WTC11 (cell line): ENCODE data around the gene CAGE1. TPM values are rescaled to one million over a fixed set of nuclear protein-coding genes. Genes with fewer than 3 reads are reported as not detected.

ENCODE experiments used
- ATAC-seq: fragments of 200-7000 bp; cut with Tn5 transposase; 2 replicates; pipeline ENCODE4 v1.10.0; 2021; ENCODE audit warnings: mild to moderate bottlenecking, moderate library complexity
- CTCF ChIA-PET: fragments of 300-600 bp; sonication (Branson Sonifier 250); formaldehyde crosslinking; loops from one replicate; lab custom pipeline; 2021; ENCODE audit warnings: antibody characterized with exemption; lab: Charles Lee
- POLR2A ChIA-PET: fragments of 350-600 bp; sonication (Branson Sonifier 250); formaldehyde crosslinking; loops from one replicate; lab custom pipeline; 2021; ENCODE audit warnings: antibody characterized with exemption; lab: Charles Lee
- DNase-seq: peaks from one replicate; pipeline ENCODE4 v3.0.0; 2021; ENCODE audit warnings: low spot score
- H3K27ac Mint-ChIP-seq: 2 replicates; pipeline ENCODE4 v1.8.0; 2021; ENCODE audit warnings: mixed read lengths
- H3K27me3 Mint-ChIP-seq: 2 replicates; pipeline ENCODE4 v1.8.0; 2021; ENCODE audit warnings: low read depth, mild to moderate bottlenecking, moderate library complexity, mixed read lengths
- H3K36me3 Mint-ChIP-seq: 2 replicates; pipeline ENCODE4 v1.8.0; 2021; ENCODE audit warnings: mixed read lengths
- H3K4me1 Mint-ChIP-seq: 2 replicates; pipeline ENCODE4 v1.8.0; 2022; ENCODE audit warnings: mixed read lengths
- H3K4me3 Mint-ChIP-seq: 2 replicates; pipeline ENCODE4 v1.8.0; 2021; ENCODE audit warnings: mild to moderate bottlenecking, moderate library complexity, mixed read lengths
- H3K9me3 Mint-ChIP-seq: 2 replicates; pipeline ENCODE4 v1.8.0; 2021; ENCODE audit warnings: mixed read lengths
- ATF2 ChIP-seq: sonication (generic); formaldehyde crosslinking; IDR thresholded peaks from 2 replicates; pipeline ENCODE4 v1.8.1; 2022; ENCODE audit warnings: low read depth, missing genetic modification reagents, borderline replicate concordance
- CTCF ChIP-seq: fragments of 200-600 bp; IDR thresholded peaks from 2 replicates; pipeline ENCODE4 v1.8.0; 2022; ENCODE audit warnings: antibody characterized with exemption
- E2F1 ChIP-seq: sonication (generic); formaldehyde crosslinking; IDR thresholded peaks from 2 replicates; pipeline ENCODE4 v1.8.0; 2022; ENCODE audit warnings: mild to moderate bottlenecking, missing genetic modification reagents
- GABPB1 ChIP-seq: sonication (generic); formaldehyde crosslinking; IDR thresholded peaks from 2 replicates; pipeline ENCODE4 v1.8.1; 2023; ENCODE audit warnings: mild to moderate bottlenecking, missing genetic modification reagents
- MAX ChIP-seq: sonication (generic); formaldehyde crosslinking; IDR thresholded peaks from 2 replicates; pipeline ENCODE4 v1.8.0; 2022; ENCODE audit warnings: mild to moderate bottlenecking, missing genetic modification reagents
- PRDM15 ChIP-seq: sonication (generic); formaldehyde crosslinking; IDR thresholded peaks from 2 replicates; pipeline ENCODE4 v1.8.0; 2022; ENCODE audit warnings: missing genetic modification reagents
- SOX15 ChIP-seq: fragments of 250-450 bp; sonication (Bioruptor Pico); IDR thresholded peaks from 2 replicates; pipeline ENCODE4 v1.9.0; 2021; ENCODE audit warnings: mild to moderate bottlenecking
- ZBTB43 ChIP-seq: sonication (generic); formaldehyde crosslinking; IDR thresholded peaks from 2 replicates; pipeline ENCODE4 v1.8.1; 2023; ENCODE audit warnings: mild to moderate bottlenecking, missing genetic modification reagents
- ZNF138 ChIP-seq: sonication (generic); formaldehyde crosslinking; conservative IDR thresholded peaks from 2 replicates; pipeline ENCODE4 v1.8.1; 2022; ENCODE audit warnings: mild to moderate bottlenecking, moderate library complexity, missing genetic modification reagents
- ZNF232 ChIP-seq: sonication (generic); formaldehyde crosslinking; IDR thresholded peaks from 2 replicates; pipeline ENCODE4 v1.8.0; 2022; ENCODE audit warnings: mild to moderate bottlenecking, missing genetic modification reagents
- ZNF281 ChIP-seq: sonication (generic); formaldehyde crosslinking; IDR thresholded peaks from 2 replicates; pipeline ENCODE4 v1.8.0; 2023; ENCODE audit warnings: mild to moderate bottlenecking, missing genetic modification reagents
- ZNF532 ChIP-seq: fragments of 250-450 bp; sonication (Bioruptor Pico); IDR thresholded peaks from 2 replicates; pipeline ENCODE4 v1.9.0; 2021; ENCODE audit warnings: mild to moderate bottlenecking, borderline replicate concordance
- total RNA-seq: library from RNA; stranded (reverse); gene quantifications from 3 replicates; pipeline ENCODE4 v1.2.3, GENCODE V29; 2021

CAGE1 gene
- total RNA-seq, 1 experiment from 2014 or later = 0.07 TPM

- TF ChIP-seq MAX = no peak
- TF ChIP-seq PRDM15 (CRISPR knock-in tag) = no peak
- TF ChIP-seq GABPB1 (CRISPR knock-in tag) = no peak
- TF ChIP-seq, all 79 proteins: peak for 0
These were observed 15.0 kb upstream of the CAGE1 start (continued) for GRCh38 chr6:7404546-7404945.

GRCh38 chr6:7402716-7403115 lies 13.2 kb upstream of the CAGE1 start:
- no peak for DNase-seq
- Mint-ChIP-seq H3K4me3 (no peak overlapping the region), H3K27ac (no peak overlapping the region), H3K4me1 (no peaks in the 10 kb centered on the region), H3K9me3 (no peaks in the 10 kb centered on the region), H3K36me3 (peaks cover 62% of the 10 kb centered on the region), H3K27me3 (no peaks in the 10 kb centered on the region)
- POLR2A ChIA-PET = no interaction called here
- ATAC-seq = no peak
- CTCF ChIA-PET = no interaction called here
- TF ChIP-seq SOX15 (CRISPR knock-in tag) = no peak
- no peak for TF ChIP-seq ZBTB43 (CRISPR knock-in tag)
- no peak for TF ChIP-seq ZNF281 (CRISPR knock-in tag)

- H3K27me3 Mint-ChIP-seq = no peaks in the 10 kb centered on the region
- ChIA-PET POLR2A (interaction anchor here (0.6 kb wide), 1 partner anchor 13 kb away, joined by 3 read pairs; no protein-coding TSS in a partner anchor), CTCF (no interaction called here)
- no peak for ATAC-seq
- H3K4me1 Mint-ChIP-seq = no peaks in the 10 kb centered on the region
- no peak for TF ChIP-seq E2F1 (CRISPR knock-in tag)
- no peak for TF ChIP-seq ZNF232 (CRISPR knock-in tag)
- no peaks in the 10 kb centered on the region for H3K9me3 Mint-ChIP-seq
- H3K27ac Mint-ChIP-seq = no peak overlapping the region
- no peak for DNase-seq
- H3K36me3 Mint-ChIP-seq = peaks cover 57% of the 10 kb centered on the region
- H3K4me3 Mint-ChIP-seq = no peak overlapping the region
These were observed 11.5 kb upstream of the CAGE1 start for GRCh38 chr6:7401075-7401474.

GRCh38 chr6:7392402-7392801 lies 2.9 kb upstream of the CAGE1 start:
- no peak for DNase-seq
- Mint-ChIP-seq H3K27ac (no peak overlapping the region; the same call in 1 of the 2 replicates), H3K27me3 (no peaks in the 10 kb centered on the region), H3K4me3 (no peak overlapping the region), H3K36me3 (peaks cover 36% of the 10 kb centered on the region), H3K4me1 (peaks cover 25% of the 10 kb centered on the region), H3K9me3 (no peaks in the 10 kb centered on the region)
- no peak for ATAC-seq
- ChIA-PET CTCF (interaction anchor here (0.6 to 4.9 kb wide), 2 partner anchors 73 to 116 kb away, joined by 5 to 25 read pairs; no protein-coding TSS in a partner anchor), POLR2A (interaction anchor here (1.2 kb wide), 1 partner anchor 28 kb away, joined by 3 read pairs; no protein-coding TSS in a partner anchor)
- no peak for TF ChIP-seq CTCF
- TF ChIP-seq ATF2 (CRISPR knock-in tag) = no peak
- TF ChIP-seq ZNF138 (CRISPR knock-in tag) = no peak
- TF ChIP-seq ZNF532 = no peak
